ENCODE results near the gene TMEM229A. TPM values are rescaled to one million over a fixed set of nuclear protein-coding genes. Genes with fewer than 3 reads are reported as not detected.
"Not testable (repeated sequence)": the region's sequence is repeated elsewhere in the genome, so short reads cannot be mapped to it uniquely, and the experiment has no call there.

TMEM229A gene
- total and polyA plus RNA-seq, 10 donors = 0.06 to 0.33 (median 0.17) TPM; not detected in 7

DNA sequence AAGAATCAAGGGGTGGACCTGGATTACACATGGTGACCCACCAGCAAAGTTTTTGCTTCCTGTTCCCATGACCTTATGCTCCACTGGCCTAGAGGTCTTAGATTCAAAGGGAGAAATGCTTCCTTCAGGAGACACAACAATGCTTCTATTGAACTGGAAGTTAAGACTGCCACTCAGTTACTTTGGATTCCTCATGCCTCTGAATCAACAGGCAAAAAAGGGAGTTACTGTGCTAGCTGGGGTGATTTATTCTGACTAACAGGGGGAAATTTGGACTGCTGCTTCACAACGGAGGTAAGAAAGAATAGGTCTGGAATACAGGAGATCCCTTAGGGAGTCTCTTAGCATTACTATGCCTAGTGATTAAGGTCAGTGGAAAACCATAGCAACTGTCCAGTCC is 10.3 kb downstream of the TMEM229A start:
- Histone ChIP-seq H3K27ac (no peak overlapping the region), H3K4me3 (no peak overlapping the region), H3K36me3 (no peaks in the 10 kb centered on the region), H3K4me1 (no peaks in the 10 kb centered on the region), H3K9me3 (no peaks in the 10 kb centered on the region), H3K27me3 (replicated peaks in 1 of 7) (peaks cover 0 to 6% (median 0%) of the 10 kb centered on the region in 7 donors)
- TF ChIP-seq POLR2A (IDR thresholded peaks at IDR 0.05) (no peak), POLR2AphosphoS5 (IDR thresholded peaks at IDR 0.05) (no peak)
- TF ChIP-seq, protein P1, sequence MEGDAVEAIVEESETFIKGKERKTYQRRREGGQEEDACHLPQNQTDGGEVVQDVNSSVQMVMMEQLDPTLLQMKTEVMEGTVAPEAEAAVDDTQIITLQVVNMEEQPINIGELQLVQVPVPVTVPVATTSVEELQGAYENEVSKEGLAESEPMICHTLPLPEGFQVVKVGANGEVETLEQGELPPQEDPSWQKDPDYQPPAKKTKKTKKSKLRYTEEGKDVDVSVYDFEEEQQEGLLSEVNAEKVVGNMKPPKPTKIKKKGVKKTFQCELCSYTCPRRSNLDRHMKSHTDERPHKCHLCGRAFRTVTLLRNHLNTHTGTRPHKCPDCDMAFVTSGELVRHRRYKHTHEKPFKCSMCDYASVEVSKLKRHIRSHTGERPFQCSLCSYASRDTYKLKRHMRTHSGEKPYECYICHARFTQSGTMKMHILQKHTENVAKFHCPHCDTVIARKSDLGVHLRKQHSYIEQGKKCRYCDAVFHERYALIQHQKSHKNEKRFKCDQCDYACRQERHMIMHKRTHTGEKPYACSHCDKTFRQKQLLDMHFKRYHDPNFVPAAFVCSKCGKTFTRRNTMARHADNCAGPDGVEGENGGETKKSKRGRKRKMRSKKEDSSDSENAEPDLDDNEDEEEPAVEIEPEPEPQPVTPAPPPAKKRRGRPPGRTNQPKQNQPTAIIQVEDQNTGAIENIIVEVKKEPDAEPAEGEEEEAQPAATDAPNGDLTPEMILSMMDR (IDR thresholded peaks at IDR 0.05 in 8 of 11, conservative IDR thresholded peaks at IDR 0.05 in 3 of 11) = no peak
- DNase-seq = no peak
- 36 to 40% (median 38%) methylated on average over 1 of the region's 1 CpG for WGBS, 5 donors
- intact Hi-C loops (cut with DNase I; ENCODE audit: low total_unique reads) = no loop called here

- Histone ChIP-seq H3K4me1 (no peaks in the 10 kb centered on the region), H3K27me3 (replicated peaks in 1 of 7) (no peaks in the 10 kb centered on the region), H3K9me3 (no peaks in the 10 kb centered on the region), H3K27ac (no peak overlapping the region), H3K36me3 (no peaks in the 10 kb centered on the region), H3K4me3 (no peak overlapping the region)
- 83 to 100% (median 94%) methylated on average over 1 of the region's 1 CpG for WGBS, 5 donors
- TF ChIP-seq POLR2AphosphoS5 (IDR thresholded peaks at IDR 0.05) (no peak), POLR2A (IDR thresholded peaks at IDR 0.05) (no peak)
- TF ChIP-seq, protein P1 (IDR thresholded peaks at IDR 0.05 in 8 of 11, conservative IDR thresholded peaks at IDR 0.05 in 3 of 11) = no peak
- intact Hi-C loops (cut with DNase I; ENCODE audit: low total_unique reads) = no loop called here
- DNase-seq = no peak
These were observed 12.8 kb downstream of the TMEM229A start for GRCh38 chr7:124020060-124020459.

DNA sequence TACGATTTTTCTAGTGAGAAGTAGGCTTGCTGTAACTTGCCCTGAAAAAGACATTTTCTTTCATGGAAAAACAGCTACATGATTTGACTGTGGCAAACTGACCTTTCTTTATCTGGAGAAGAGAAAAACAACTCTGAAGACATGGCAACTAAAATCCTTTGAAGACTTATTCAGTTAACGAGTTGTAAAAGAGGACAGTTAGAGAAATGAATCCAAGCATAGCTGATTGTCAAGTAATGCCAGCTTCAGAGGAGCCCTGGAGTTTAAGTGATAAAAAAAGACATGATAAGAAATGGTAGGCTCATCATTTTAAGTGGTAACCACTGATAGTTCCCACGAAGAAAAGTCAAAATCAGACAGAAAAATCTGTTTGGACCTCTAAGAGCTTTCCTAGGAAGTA is 19.6 kb downstream of the TMEM229A start:
- no peaks in the 10 kb centered on the region for H3K4me1 ChIP-seq
- DNase-seq = no peak
- TF ChIP-seq POLR2A (IDR thresholded peaks at IDR 0.05) (no peak), POLR2AphosphoS5 (IDR thresholded peaks at IDR 0.05) (no peak)
- TF ChIP-seq, protein P1 (IDR thresholded peaks at IDR 0.05 in 8 of 11, conservative IDR thresholded peaks at IDR 0.05 in 3 of 11) = no peak
- H3K9me3 ChIP-seq = no peaks in the 10 kb centered on the region
- H3K4me3 ChIP-seq = no peak overlapping the region
- no peaks in the 10 kb centered on the region for H3K36me3 ChIP-seq
- intact Hi-C loops (cut with DNase I; ENCODE audit: low total_unique reads) = no loop called here
- H3K27ac ChIP-seq = no peak overlapping the region
- no peaks in the 10 kb centered on the region for H3K27me3 ChIP-seq (replicated peaks in 1 of 7)
- 49 to 63% (median 58%) methylated on average over 3 of the region's 3 CpGs for WGBS, 5 donors

- Histone ChIP-seq H3K27ac (no peak overlapping the region), H3K9me3 (no peaks in the 10 kb centered on the region), H3K36me3 (no peaks in the 10 kb centered on the region), H3K4me1 (no peaks in the 10 kb centered on the region), H3K4me3 (no peak overlapping the region), H3K27me3 (replicated peaks in 1 of 7) (no peaks in the 10 kb centered on the region)
- intact Hi-C loops (cut with DNase I; ENCODE audit: low total_unique reads) = no loop called here
- DNase-seq = no peak
- 81 to 91% (median 90%) methylated on average over 3 of the region's 3 CpGs for WGBS, 5 donors
- TF ChIP-seq POLR2A (IDR thresholded peaks at IDR 0.05) = no peak
- TF ChIP-seq POLR2AphosphoS5 (IDR thresholded peaks at IDR 0.05) = no peak
These were observed 20.0 kb downstream of the TMEM229A start for GRCh38 chr7:124012864-124013263.

GRCh38 chr7:124009321-124009720 is 23.5 kb downstream of the TMEM229A start:
- no peak overlapping the region for H3K4me3 ChIP-seq
- 56 to 62% (median 61%) methylated on average over 2 of the region's 2 CpGs for WGBS, 5 donors
- no peaks in the 10 kb centered on the region for H3K4me1 ChIP-seq
- intact Hi-C loops (cut with DNase I; ENCODE audit: low total_unique reads) = no loop called here
- H3K9me3 ChIP-seq = no peaks in the 10 kb centered on the region
- TF ChIP-seq POLR2A (IDR thresholded peaks at IDR 0.05) = no peak
- no peak for TF ChIP-seq POLR2AphosphoS5 (IDR thresholded peaks at IDR 0.05)
- TF ChIP-seq, protein P1 (IDR thresholded peaks at IDR 0.05 in 8 of 11, conservative IDR thresholded peaks at IDR 0.05 in 3 of 11) = no peak
- no peaks in the 10 kb centered on the region for H3K36me3 ChIP-seq
- no peak overlapping the region for H3K27ac ChIP-seq
- no peak for DNase-seq
- peaks cover 0 to 9% (median 0%) of the 10 kb centered on the region in 7 donors for H3K27me3 ChIP-seq (replicated peaks in 1 of 7)

GRCh38 chr7:124008296-124008695 is 24.6 kb downstream of the TMEM229A start:
- 71 to 77% (median 74%) methylated on average over 6 of the region's 6 CpGs for WGBS, 5 donors
- H3K36me3 ChIP-seq; H3K4me1 ChIP-seq; H3K4me3 ChIP-seq; DNase-seq; intact Hi-C loops (cut with DNase I; ENCODE audit: low total_unique reads); H3K27me3 ChIP-seq (replicated peaks in 1 of 7); H3K9me3 ChIP-seq; H3K27ac ChIP-seq: not testable (repeated sequence)

All from spleen (tissue), 11 donors.